Suprapubic skin (tissue), 4 donors: ENCODE measurements around the gene FLVCR1.

ENCODE experiments used
- EP300 ChIP-seq: sonication (generic); formaldehyde crosslinking; IDR thresholded peaks from one replicate; pipeline ENCODE4 v1.6.1; 2017; ENCODE audit warnings: antibody characterized with exemption
- POLR2A ChIP-seq, 2 donors: fragments of 450-650 bp; IDR thresholded peaks; one replicate each; pipeline ENCODE4 v1.6.1; 2017; ENCODE audit warnings: antibody characterized with exemption in 2 of 2, mild to moderate bottlenecking in 2 of 2, moderate library complexity in 2 of 2
- POLR2AphosphoS5 ChIP-seq, 3 donors: sonication (generic); formaldehyde crosslinking; IDR thresholded peaks; one replicate each; pipeline ENCODE4 v1.6.1; 2017; ENCODE audit warnings: antibody characterized with exemption in 3 of 3
- TF ChIP-seq, protein P1 (sequence below), 2 donors: fragments of 200-600 bp in 1 of 2; fragments of 450-650 bp in 1 of 2; sonication (generic) in 1 of 2; IDR thresholded peaks; one replicate each; pipeline ENCODE4 v1.5.1; 2016 to 2019; ENCODE audit warnings: antibody characterized with exemption in 2 of 2, mild to moderate bottlenecking in 1 of 2, moderate library complexity in 1 of 2

GRCh38 chr1:212920246-212920645 lies 62.2 kb downstream of the FLVCR1 start:
- TF ChIP-seq, protein P1, sequence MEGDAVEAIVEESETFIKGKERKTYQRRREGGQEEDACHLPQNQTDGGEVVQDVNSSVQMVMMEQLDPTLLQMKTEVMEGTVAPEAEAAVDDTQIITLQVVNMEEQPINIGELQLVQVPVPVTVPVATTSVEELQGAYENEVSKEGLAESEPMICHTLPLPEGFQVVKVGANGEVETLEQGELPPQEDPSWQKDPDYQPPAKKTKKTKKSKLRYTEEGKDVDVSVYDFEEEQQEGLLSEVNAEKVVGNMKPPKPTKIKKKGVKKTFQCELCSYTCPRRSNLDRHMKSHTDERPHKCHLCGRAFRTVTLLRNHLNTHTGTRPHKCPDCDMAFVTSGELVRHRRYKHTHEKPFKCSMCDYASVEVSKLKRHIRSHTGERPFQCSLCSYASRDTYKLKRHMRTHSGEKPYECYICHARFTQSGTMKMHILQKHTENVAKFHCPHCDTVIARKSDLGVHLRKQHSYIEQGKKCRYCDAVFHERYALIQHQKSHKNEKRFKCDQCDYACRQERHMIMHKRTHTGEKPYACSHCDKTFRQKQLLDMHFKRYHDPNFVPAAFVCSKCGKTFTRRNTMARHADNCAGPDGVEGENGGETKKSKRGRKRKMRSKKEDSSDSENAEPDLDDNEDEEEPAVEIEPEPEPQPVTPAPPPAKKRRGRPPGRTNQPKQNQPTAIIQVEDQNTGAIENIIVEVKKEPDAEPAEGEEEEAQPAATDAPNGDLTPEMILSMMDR (IDR thresholded peaks at IDR 0.05), result no peak
- no peak for TF ChIP-seq EP300
- TF ChIP-seq POLR2A (IDR thresholded peaks at IDR 0.05), result no peak
- TF ChIP-seq POLR2AphosphoS5 (IDR thresholded peaks at IDR 0.05), result no peak
